Omental fat pad (tissue), 4 donors: ENCODE measurements around the gene ZNF30. TPM values are rescaled to one million over a fixed set of nuclear protein-coding genes. Genes with fewer than 3 reads are reported as not detected.
"Not testable (repeated sequence)": the region's sequence is repeated elsewhere in the genome, so short reads cannot be mapped to it uniquely, and the experiment has no call there.

ENCODE experiments used
- ATAC-seq: fragments of 150-250 bp; one replicate; pipeline ENCODE4 v1.9.1; 2016; ENCODE audit warnings: mild to moderate bottlenecking, moderate library complexity; ENCODE audit not compliant: low FRiP score
- DNase-seq: peaks from one replicate; pipeline ENCODE4 v3.0.0-alpha.2; 2019; ENCODE audit warnings: low spot score
- CTCF ChIP-seq, 3 donors: fragments of 450-650 bp; IDR thresholded peaks; one replicate each; pipeline ENCODE4 v1.5.1; 2016 to 2017; ENCODE audit warnings: antibody characterized with exemption in 3 of 3, mild to moderate bottlenecking in 3 of 3, moderate library complexity in 2 of 3
- total RNA-seq, 4 donors: library from RNA; depleted of rRNA; stranded (reverse); fragments of >200 nt; gene quantifications; one replicate each; pipeline ENCODE4 v1.1.0, GENCODE V29; 2016

Gene ZNF30
- total RNA-seq, 4 donors from 2014 or later: 0.93 to 3.9 (median 1.5) TPM

GRCh38 chr19:34964598-34964997, 37.9 kb downstream of the ZNF30 start:
- DNase-seq (no peak), ATAC-seq (no peak)
- no peak for TF ChIP-seq CTCF (IDR thresholded peaks at IDR 0.05)

- not testable (repeated sequence) for ATAC-seq, DNase-seq
Measured at GRCh38 chr19:34965505-34965904, 38.8 kb downstream of the ZNF30 start.

- no peak for DNase-seq
- TF ChIP-seq CTCF (IDR thresholded peaks at IDR 0.05): no peak
- no peak for ATAC-seq
Measured at GRCh38 chr19:34967551-34967950, 40.8 kb downstream of the ZNF30 start.

GRCh38 chr19:34969721-34970120, 43.0 kb downstream of the ZNF30 start:
- DNase-seq: no peak
- no peak for TF ChIP-seq CTCF (IDR thresholded peaks at IDR 0.05)
- ATAC-seq: no peak

GRCh38 chr19:34970185-34970780, 43.6 kb downstream of the ZNF30 start:
- DNase-seq, ATAC-seq: not testable (repeated sequence)

- DNase-seq: no peak
- no peak for ATAC-seq
- no peak for TF ChIP-seq CTCF (IDR thresholded peaks at IDR 0.05)
Measured at GRCh38 chr19:34972163-34972705, 45.5 kb downstream of the ZNF30 start.

- no peak for TF ChIP-seq CTCF (IDR thresholded peaks at IDR 0.05)
- DNase-seq (no peak), ATAC-seq (no peak)
Measured at GRCh38 chr19:34974646-34975045, 47.9 kb downstream of the ZNF30 start.

GRCh38 chr19:34975056-34975455, 48.4 kb downstream of the ZNF30 start:
- no peak for TF ChIP-seq CTCF (IDR thresholded peaks at IDR 0.05)
- DNase-seq: no peak
- ATAC-seq: no peak
